Endothelial cell of umbilical vein (primary cell): Measurements from ENCODE around the gene THUMPD3. TPM values are rescaled to one million over a fixed set of nuclear protein-coding genes. Genes with fewer than 3 reads are reported as not detected.

Experiments used
- BruUV-seq: library from RNA; stranded (reverse); fragments of 400-500 nt; replicated peaks from 2 replicates; lab custom pipeline; 2021; lab: Mats Ljungman, UMichigan
- CTCF ChIA-PET: fragments of 300-600, 350-600 bp; sonication (Branson Sonifier 250); formaldehyde crosslinking; loops from one replicate; lab custom pipeline; 2021; ENCODE audit warnings: antibody characterized with exemption, inconsistent platforms; lab: Charles Lee
- POLR2A ChIA-PET: fragments of 300-600, 350-600 bp; sonication (Branson Sonifier 250); formaldehyde crosslinking; loops from one replicate; lab custom pipeline; 2021; ENCODE audit warnings: antibody characterized with exemption, inconsistent platforms; lab: Charles Lee
- DNase-seq: peaks from one replicate; pipeline ENCODE4 v3.0.0-alpha.2; 2011; ENCODE audit warnings: low read depth, low spot score
- FAIRE-seq: peaks from 2 replicates; lab custom pipeline; 2011; peaks lifted over from hg19 to GRCh38; lab: Jason Lieb, UNC
- H2AFZ ChIP-seq: 2 replicates; pipeline ENCODE4 v1.6.0; 2012; ENCODE audit warnings: low read depth, low read length, control low read depth, inconsistent platforms
- H3K27ac ChIP-seq: 2 replicates; pipeline ENCODE4 v1.5.1; 2011; ENCODE audit warnings: low read depth, mild to moderate bottlenecking, control low read depth, low read length, moderate library complexity; ENCODE audit not compliant: insufficient read depth
- H3K27me3 ChIP-seq, 2 experiments: 2 replicates each; pipeline versions ENCODE4 v1.6.0 to v1.6.1; 2011; ENCODE audit warnings: low read length in 2 of 2, mixed read lengths in 1 of 2; ENCODE audit not compliant: control insufficient read depth in 2 of 2, insufficient read depth in 2 of 2
- H3K36me3 ChIP-seq, 2 experiments: 2 replicates in 1 of 2; 3 replicates in 1 of 2; pipeline ENCODE4 v1.5.1; 2011; ENCODE audit warnings: low read length in 2 of 2, mild to moderate bottlenecking in 1 of 2, moderate library complexity in 1 of 2; ENCODE audit not compliant: control insufficient read depth in 2 of 2, insufficient read depth in 2 of 2; ENCODE audit errors: extremely low read depth in 1 of 2
- H3K4me1 ChIP-seq: 3 replicates; pipeline ENCODE4 v1.5.1; 2011; ENCODE audit warnings: mild to moderate bottlenecking, low read length; ENCODE audit not compliant: control insufficient read depth, insufficient read depth; ENCODE audit errors: extremely low read depth
- H3K4me2 ChIP-seq: 2 replicates; pipeline ENCODE4 v1.6.1; 2011; ENCODE audit warnings: low read length, control low read depth, mixed read lengths; ENCODE audit not compliant: insufficient read depth
- H3K4me3 ChIP-seq, 3 experiments: fragments of 200-600 bp in 1 of 3; sonication (generic), shearing (Covaris generic) in 1 of 3; replicated peaks in 1 of 3; 2 replicates each; pipeline ENCODE4 v1.5.1; 2011 to 2016; ENCODE audit warnings: control low read depth in 3 of 3, low read length in 3 of 3, mild to moderate bottlenecking in 2 of 3, inconsistent platforms in 1 of 3, low read depth in 1 of 3, moderate library complexity in 1 of 3; ENCODE audit not compliant: insufficient read depth in 1 of 3
- H3K79me2 ChIP-seq: 2 replicates; pipeline ENCODE4 v1.6.0; 2012; ENCODE audit warnings: low read length, inconsistent platforms; ENCODE audit not compliant: control insufficient read depth, insufficient read depth
- H3K9ac ChIP-seq: replicated peaks from 2 replicates; pipeline ENCODE3; 2011; ENCODE audit warnings: low read length, control low read depth; ENCODE audit not compliant: insufficient read depth; ENCODE audit errors: extremely low read depth
- H3K9me1 ChIP-seq: replicated peaks from 3 replicates; pipeline ENCODE4 v1.6.0; 2011; ENCODE audit warnings: mild to moderate bottlenecking, low read length; ENCODE audit not compliant: control insufficient read depth, insufficient read depth; ENCODE audit errors: extremely low read depth
- H3K9me3 ChIP-seq: replicated peaks from 2 replicates; pipeline ENCODE4 v1.5.1; 2012; ENCODE audit warnings: low read length, inconsistent platforms; ENCODE audit not compliant: control insufficient read depth, insufficient read depth
- H4K20me1 ChIP-seq: replicated peaks from 2 replicates; pipeline ENCODE3; 2011; ENCODE audit warnings: mild to moderate bottlenecking, low read length; ENCODE audit not compliant: control insufficient read depth, insufficient read depth; ENCODE audit errors: extremely low read depth
- CTCF ChIP-seq, 2 donors: IDR thresholded peaks; 1 replicate in 1 of 2; 2 replicates in 1 of 2; pipeline ENCODE4 v1.5.1; 2011; ENCODE audit warnings: low read length in 2 of 2, mild to moderate bottlenecking in 2 of 2, moderate library complexity in 2 of 2, control low read depth in 1 of 2, inconsistent platforms in 1 of 2, low read depth in 1 of 2; ENCODE audit not compliant: insufficient read depth in 1 of 2; ENCODE audit errors: extremely low read depth in 1 of 2
- EZH2 ChIP-seq: IDR thresholded peaks from 2 replicates; pipeline ENCODE4 v1.6.1; 2012; ENCODE audit warnings: borderline replicate concordance, low read depth, mild to moderate bottlenecking, moderate library complexity, low read length, inconsistent platforms; ENCODE audit not compliant: severe bottlenecking
- FOS ChIP-seq: IDR thresholded peaks from 2 replicates; pipeline ENCODE4 v1.6.1; 2011; ENCODE audit warnings: mild to moderate bottlenecking, low read length, moderate library complexity, borderline replicate concordance; ENCODE audit not compliant: insufficient read depth
- GATA2 ChIP-seq: IDR thresholded peaks from 2 replicates; pipeline ENCODE4 v1.7.0; 2011; ENCODE audit warnings: low read depth, mild to moderate bottlenecking, moderate library complexity, mixed read lengths, low read length; ENCODE audit not compliant: insufficient read length, insufficient read depth
- JUN ChIP-seq: IDR thresholded peaks from 2 replicates; pipeline ENCODE4 v1.6.1; 2011; ENCODE audit warnings: borderline replicate concordance, low read depth; ENCODE audit not compliant: insufficient read length, insufficient read depth
- MAX ChIP-seq: IDR thresholded peaks from 2 replicates; pipeline ENCODE4 v1.6.1; 2011; ENCODE audit not compliant: insufficient read depth, insufficient read length
- MYC ChIP-seq: IDR thresholded peaks from one replicate; pipeline ENCODE4 v1.6.1; 2011; ENCODE audit warnings: mild to moderate bottlenecking, low read depth, low read length
- POLR2A ChIP-seq: IDR thresholded peaks from 2 replicates; pipeline ENCODE4 v1.6.1; 2012; ENCODE audit warnings: low read depth, mild to moderate bottlenecking, control low read depth, low read length
- POLR2AphosphoS5 ChIP-seq: IDR thresholded peaks from 2 replicates; pipeline ENCODE4 v1.6.1; 2012; ENCODE audit warnings: low read depth, mild to moderate bottlenecking, control low read depth, low read length, moderate library complexity; ENCODE audit not compliant: insufficient read depth
- dilution Hi-C: fragments of 300-500 bp; cut with MboI; formaldehyde crosslinking; loops from one replicate; pipeline ENCODE4 v1.15.0; 2019; ENCODE audit warnings: low sequenced_read_pairs; ENCODE audit not compliant: extremely low pct_ligation_motif_present
- intact Hi-C: fragments of 100-400 bp; cut with micrococcal nuclease; formaldehyde crosslinking; loops from one replicate; pipeline ENCODE4 v1.10.0; 2022
- polyA plus RNA-seq, 4 experiments: library from polyadenylated mRNA; depleted of rRNA in 3 of 4; stranded (reverse) in 3 of 4; unstranded in 1 of 4; fragments of >200 nt; gene quantifications; 2 replicates each; pipeline versions ENCODE4 v1.2.1 to v1.2.3, GENCODE V29; 2011 to 2012; ENCODE audit warnings: missing spikeins in 1 of 4
- total RNA-seq: library from RNA; stranded (reverse); gene quantifications from 2 replicates; pipeline ENCODE4 v1.2.3, GENCODE V29; 2021

The THUMPD3 gene
- total and polyA plus RNA-seq, 2 donors (not counting 3 experiments of a cell fraction or from before 2014, with no cell fraction given) = 10.0 to 26.5 TPM

DNA sequence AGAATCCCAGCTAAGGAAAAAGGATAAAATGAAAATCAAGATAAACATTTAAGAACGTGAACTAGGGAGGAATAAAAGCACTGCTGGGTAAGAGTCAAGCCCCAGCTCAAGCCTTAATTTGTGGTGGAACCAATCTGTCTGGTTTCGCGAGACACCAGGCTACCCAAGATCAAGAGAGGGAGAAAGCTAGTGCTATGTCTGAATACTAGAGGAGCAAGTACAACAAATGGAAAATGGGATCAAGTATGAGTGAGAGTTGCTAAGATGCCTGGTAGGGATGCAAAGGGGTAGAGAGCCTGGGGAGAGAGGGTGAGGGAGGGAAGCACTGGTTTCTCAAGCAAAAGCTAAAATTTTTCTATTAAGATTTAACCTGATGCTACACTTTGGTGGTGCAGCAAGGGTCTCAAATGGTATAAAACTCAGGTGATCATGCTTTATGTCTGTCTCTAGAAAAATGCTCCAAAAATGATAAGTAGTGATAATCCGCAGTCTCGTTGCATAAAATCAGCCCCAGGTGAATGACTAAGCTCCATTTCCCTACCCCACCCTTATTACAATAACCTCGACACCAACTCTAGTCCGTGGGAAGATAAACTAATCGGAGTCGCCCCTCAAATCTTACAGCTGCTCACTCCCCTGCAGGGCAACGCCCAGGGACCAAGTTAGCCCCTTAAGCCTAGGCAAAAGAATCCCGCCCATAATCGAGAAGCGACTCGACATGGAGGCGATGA, 32.9 kb downstream of the THUMPD3 start:
- Histone ChIP-seq H3K4me1 (peaks cover 44% of the 10 kb centered on the region), H3K4me2 (peak overlapping the region; percentile 97), H2AFZ (no peak overlapping the region), H3K4me3 (peak overlapping the region; percentile 48 to 94 (median 93)), H3K9ac (peak overlapping the region; percentile 97), H3K27ac (peak overlapping the region; percentile 93), H3K9me3 (no peaks in the 10 kb centered on the region), H3K36me3 (peaks cover 12 to 13% of the 10 kb centered on the region in 2 experiments), H3K27me3 (no peaks in the 10 kb centered on the region), H3K79me2 (peaks cover 85% of the 10 kb centered on the region), H4K20me1 (peaks cover 7% of the 10 kb centered on the region), H3K9me1 (no peaks in the 10 kb centered on the region)
- DNase-seq (no peak), FAIRE-seq (no peak)
- CTCF ChIA-PET = interaction anchor here (0.8 to 1.6 kb wide), 10 partner anchors 9 to 335 kb away, joined by 3 to 6 read pairs (median 4); partner anchors contain the start of gene BRPF1
- no peak for TF ChIP-seq JUN
- peak; percentile 35 for TF ChIP-seq POLR2A
- TF ChIP-seq MYC = no peak
- peak; percentile 12 for TF ChIP-seq POLR2AphosphoS5
- TF ChIP-seq MAX = no peak
- no peak for TF ChIP-seq CTCF (IDR thresholded peaks at IDR 0.05; ENCODE audit: extremely low read depth in 1 of 2, insufficient read depth in 1 of 2, low read depth in 1 of 2, low read length in 2 of 2)
- TF ChIP-seq FOS = no peak
- no peak for TF ChIP-seq EZH2
- TF ChIP-seq GATA2 = no peak
- dilution Hi-C loops = no loop called here
- POLR2A ChIA-PET = interaction anchor here (1.8 to 3.1 kb wide), 3 partner anchors 25 to 37 kb away, joined by 3 to 36 read pairs (median 20); partner anchors contain the start of gene THUMPD3
- intact Hi-C loops = loop anchor here (1.0 to 2.0 kb wide), 3 partner anchors 27 to 335 kb away; partner anchors contain the start of genes BRPF1 and THUMPD3
- no TSS peak for BruUV-seq
